Stimulated activated CD4-positive, alpha-beta T cell treated with anti-CD3 and anti-CD28 coated beads, Interleukin-15, amount 100 ng/mL, for 24 hours (primary cell): ENCODE data around the gene MAP2K1.

ENCODE experiments used
- DNase-seq: peaks from one replicate; pipeline ENCODE4 v3.0.0-alpha.2; 2020

The MAP2K1 gene

GRCh38 chr15:66508293-66508883 is 121.7 kb downstream of the MAP2K1 start:
- no peak for DNase-seq

DNA sequence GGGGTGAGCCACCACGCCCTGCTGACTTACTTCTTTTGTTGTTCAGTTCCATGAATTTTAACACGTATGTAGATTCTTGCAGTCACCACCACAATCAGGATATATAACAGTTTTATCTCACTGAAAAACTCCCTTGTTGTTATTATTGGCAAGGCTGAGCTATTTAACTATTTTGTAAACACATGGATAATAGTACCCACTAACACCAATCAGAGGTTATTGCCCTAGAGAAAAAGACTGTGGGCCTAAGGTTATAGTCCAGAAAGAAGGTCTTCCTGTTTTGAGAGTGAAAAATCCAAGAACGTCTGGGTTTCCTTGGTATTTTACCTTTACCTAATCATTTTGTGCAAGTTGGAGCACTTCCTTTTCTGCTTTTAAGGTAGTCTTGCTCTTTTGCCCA is 127.9 kb downstream of the MAP2K1 start:
- DNase-seq, result no peak

GRCh38 chr15:66515901-66516322 is 129.2 kb downstream of the MAP2K1 start:
- DNase-seq, result no peak

DNA sequence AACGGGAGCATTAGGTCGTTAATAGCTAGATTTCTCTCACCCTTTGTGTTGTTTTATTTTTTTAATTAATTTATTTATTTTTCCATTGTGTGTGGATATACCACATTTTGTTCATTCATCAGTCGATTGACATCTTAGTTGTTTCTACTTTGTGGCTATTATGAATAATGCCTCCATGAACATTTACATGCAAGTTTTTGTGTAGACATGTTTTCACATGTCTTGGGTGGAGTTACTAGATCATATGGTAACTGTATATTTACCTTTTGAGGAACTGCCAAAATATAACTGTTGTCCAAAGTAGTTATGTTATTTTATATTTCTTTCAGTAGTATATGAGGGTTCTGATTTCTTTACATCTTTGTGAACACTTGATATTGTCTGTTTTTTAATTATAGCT is 137.2 kb downstream of the MAP2K1 start:
- DNase-seq, result no peak

- DNase-seq, result no peak
Measured at GRCh38 chr15:66524838-66525237, 138.1 kb downstream of the MAP2K1 start.

DNA sequence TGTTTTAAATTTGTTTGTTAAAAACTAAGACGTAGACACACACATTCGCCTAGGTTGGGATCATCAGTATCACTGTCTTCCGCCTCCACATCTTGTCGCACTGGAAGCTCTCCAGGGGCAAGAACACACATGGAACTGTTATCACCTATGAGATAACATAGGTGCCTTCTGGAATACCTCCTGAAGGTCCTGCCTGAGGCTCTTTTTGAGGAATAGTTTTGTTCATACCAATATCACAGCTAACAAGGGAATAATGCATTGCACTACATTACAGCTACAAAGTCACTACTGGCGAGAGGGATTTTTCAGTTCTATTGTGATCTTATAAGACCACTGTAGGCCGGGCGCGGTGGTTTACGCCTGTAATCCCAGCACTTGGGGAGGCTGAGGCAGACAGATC is 148.3 kb downstream of the MAP2K1 start:
- DNase-seq, result no peak
